NB4 (cell line): Measurements from ENCODE around the gene SEMA3A.

ENCODE experiments used
- CTCF ChIP-seq: IDR thresholded peaks from one replicate; pipeline ENCODE4 v1.5.1; 2012; ENCODE audit warnings: low read depth, low read length
- MYC ChIP-seq: IDR thresholded peaks from 2 replicates; pipeline ENCODE4 v1.6.1; 2011; ENCODE audit warnings: low read depth, low read length

- TF ChIP-seq CTCF = no peak
- no peak for TF ChIP-seq MYC
Observed at GRCh38 chr7:83937930-83938329, 256.7 kb downstream of the SEMA3A start.
